DND-41 (cell line): Measurements from ENCODE around the gene GPR39.

ENCODE experiments used
- ATAC-seq: fragments of 200-7000 bp; cut with Tn5 transposase; 3 replicates; pipeline ENCODE4 v1.9.1; 2021; ENCODE audit warnings: low read depth; ENCODE audit not compliant: insufficient read depth
- DNase-seq: peaks from one replicate; pipeline ENCODE4 v3.0.0-alpha.2; 2020
- H2AFZ ChIP-seq: 2 replicates; pipeline ENCODE4 v1.6.0; 2012; ENCODE audit warnings: low read depth, low read length
- H3K27ac ChIP-seq: 2 replicates; pipeline ENCODE4 v1.5.1; 2012; ENCODE audit warnings: low read length, inconsistent platforms
- H3K27me3 ChIP-seq: fragments of 200-600 bp; sonication (generic); 2 replicates; pipeline ENCODE4 v1.6.0; 2012; ENCODE audit warnings: low read length, mild to moderate bottlenecking, inconsistent platforms; ENCODE audit not compliant: insufficient read depth, poor library complexity
- H3K36me3 ChIP-seq: 2 replicates; pipeline ENCODE4 v1.5.1; 2012; ENCODE audit warnings: low read length, inconsistent platforms; ENCODE audit not compliant: insufficient read depth
- H3K4me1 ChIP-seq: 2 replicates; pipeline ENCODE4 v1.5.1; 2012; ENCODE audit warnings: mild to moderate bottlenecking, low read length; ENCODE audit not compliant: insufficient read depth
- H3K4me2 ChIP-seq: 2 replicates; pipeline ENCODE4 v1.6.0; 2012; ENCODE audit warnings: mild to moderate bottlenecking, moderate library complexity, low read length, inconsistent platforms; ENCODE audit not compliant: insufficient read depth
- H3K4me3 ChIP-seq, 2 experiments: fragments of 200-600 bp in 1 of 2; shearing (Covaris generic) in 1 of 2; 2 replicates each; pipeline ENCODE4 v1.5.1; 2012 to 2016; ENCODE audit warnings: inconsistent platforms in 2 of 2, low read length in 2 of 2, mild to moderate bottlenecking in 2 of 2, low read depth in 1 of 2, moderate library complexity in 1 of 2
- H3K79me2 ChIP-seq: 2 replicates; pipeline ENCODE4 v1.6.0; 2012; ENCODE audit warnings: low read length, inconsistent platforms; ENCODE audit not compliant: insufficient read depth
- H3K9ac ChIP-seq: 2 replicates; pipeline ENCODE4 v1.6.0; 2012; ENCODE audit warnings: low read depth, mild to moderate bottlenecking, inconsistent platforms, low read length, moderate library complexity
- H3K9me3 ChIP-seq: 2 replicates; pipeline ENCODE4 v1.5.1; 2012; ENCODE audit warnings: low read length, moderate library complexity, mild to moderate bottlenecking, inconsistent platforms; ENCODE audit not compliant: insufficient read depth, severe bottlenecking
- H4K20me1 ChIP-seq: 2 replicates; pipeline ENCODE4 v1.6.0; 2012; ENCODE audit warnings: low read length; ENCODE audit not compliant: insufficient read depth
- EZH2 ChIP-seq: IDR thresholded peaks from 3 replicates; pipeline ENCODE4 v1.6.1; 2012; ENCODE audit warnings: borderline replicate concordance, low read depth, mild to moderate bottlenecking, moderate library complexity, low read length, inconsistent platforms; ENCODE audit not compliant: severe bottlenecking
- TF ChIP-seq, protein P1 (sequence below): IDR thresholded peaks from 2 replicates; pipeline ENCODE4 v1.5.1; 2012; ENCODE audit warnings: borderline replicate concordance, low read length, moderate library complexity, mild to moderate bottlenecking; ENCODE audit not compliant: poor library complexity, severe bottlenecking; ENCODE audit errors: extremely low read depth

The GPR39 gene

GRCh38 chr2:132495881-132496280 is 79.3 kb downstream of the GPR39 start:
- no peaks in the 10 kb centered on the region for H3K4me1 ChIP-seq
- ATAC-seq (no peak), DNase-seq (no peak)
- no peaks in the 10 kb centered on the region for H3K79me2 ChIP-seq
- H3K4me3 ChIP-seq: no peak overlapping the region
- H4K20me1 ChIP-seq: no peaks in the 10 kb centered on the region
- H3K27me3 ChIP-seq: no peaks in the 10 kb centered on the region
- no peak overlapping the region for H3K9ac ChIP-seq
- H2AFZ ChIP-seq: no peak overlapping the region
- no peak overlapping the region for H3K27ac ChIP-seq
- TF ChIP-seq EZH2: no peak
- TF ChIP-seq, protein P1, sequence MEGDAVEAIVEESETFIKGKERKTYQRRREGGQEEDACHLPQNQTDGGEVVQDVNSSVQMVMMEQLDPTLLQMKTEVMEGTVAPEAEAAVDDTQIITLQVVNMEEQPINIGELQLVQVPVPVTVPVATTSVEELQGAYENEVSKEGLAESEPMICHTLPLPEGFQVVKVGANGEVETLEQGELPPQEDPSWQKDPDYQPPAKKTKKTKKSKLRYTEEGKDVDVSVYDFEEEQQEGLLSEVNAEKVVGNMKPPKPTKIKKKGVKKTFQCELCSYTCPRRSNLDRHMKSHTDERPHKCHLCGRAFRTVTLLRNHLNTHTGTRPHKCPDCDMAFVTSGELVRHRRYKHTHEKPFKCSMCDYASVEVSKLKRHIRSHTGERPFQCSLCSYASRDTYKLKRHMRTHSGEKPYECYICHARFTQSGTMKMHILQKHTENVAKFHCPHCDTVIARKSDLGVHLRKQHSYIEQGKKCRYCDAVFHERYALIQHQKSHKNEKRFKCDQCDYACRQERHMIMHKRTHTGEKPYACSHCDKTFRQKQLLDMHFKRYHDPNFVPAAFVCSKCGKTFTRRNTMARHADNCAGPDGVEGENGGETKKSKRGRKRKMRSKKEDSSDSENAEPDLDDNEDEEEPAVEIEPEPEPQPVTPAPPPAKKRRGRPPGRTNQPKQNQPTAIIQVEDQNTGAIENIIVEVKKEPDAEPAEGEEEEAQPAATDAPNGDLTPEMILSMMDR: no peak
- H3K4me2 ChIP-seq: no peak overlapping the region
- no peaks in the 10 kb centered on the region for H3K36me3 ChIP-seq
- no peaks in the 10 kb centered on the region for H3K9me3 ChIP-seq

GRCh38 chr2:132496555-132496954 is 80.0 kb downstream of the GPR39 start:
- Histone ChIP-seq H3K9me3 (no peaks in the 10 kb centered on the region), H3K27ac (no peak overlapping the region), H3K27me3 (no peaks in the 10 kb centered on the region), H3K4me1 (no peaks in the 10 kb centered on the region), H4K20me1 (no peaks in the 10 kb centered on the region), H3K79me2 (no peaks in the 10 kb centered on the region), H3K9ac (no peak overlapping the region), H2AFZ (no peak overlapping the region), H3K4me2 (no peak overlapping the region), H3K4me3 (no peak overlapping the region), H3K36me3 (no peaks in the 10 kb centered on the region)
- TF ChIP-seq EZH2: no peak
- TF ChIP-seq, protein P1: no peak
- DNase-seq (no peak), ATAC-seq (no peak)

GRCh38 chr2:132497591-132497990 is 81.0 kb downstream of the GPR39 start:
- Histone ChIP-seq H3K9me3 (no peaks in the 10 kb centered on the region), H3K4me2 (no peak overlapping the region), H3K4me1 (no peaks in the 10 kb centered on the region), H3K36me3 (no peaks in the 10 kb centered on the region), H3K27me3 (no peaks in the 10 kb centered on the region), H2AFZ (no peak overlapping the region), H3K27ac (no peak overlapping the region), H3K4me3 (no peak overlapping the region), H3K9ac (no peak overlapping the region), H3K79me2 (no peaks in the 10 kb centered on the region), H4K20me1 (no peaks in the 10 kb centered on the region)
- ATAC-seq (no peak), DNase-seq (no peak)
- TF ChIP-seq EZH2: no peak
- TF ChIP-seq, protein P1: no peak

GRCh38 chr2:132503701-132504100 is 87.1 kb downstream of the GPR39 start:
- Histone ChIP-seq H3K27ac (no peak overlapping the region), H3K4me2 (no peak overlapping the region), H3K36me3 (no peaks in the 10 kb centered on the region), H3K27me3 (no peaks in the 10 kb centered on the region), H2AFZ (no peak overlapping the region), H3K9me3 (no peaks in the 10 kb centered on the region), H3K9ac (no peak overlapping the region), H4K20me1 (no peaks in the 10 kb centered on the region), H3K4me1 (no peaks in the 10 kb centered on the region), H3K79me2 (no peaks in the 10 kb centered on the region), H3K4me3 (no peak overlapping the region)
- no peak for DNase-seq
- TF ChIP-seq, protein P1: no peak
- TF ChIP-seq EZH2: no peak
- no peak for ATAC-seq
